ENCODE measurements around the gene VASP. TPM values are rescaled to one million over a fixed set of nuclear protein-coding genes. Genes with fewer than 3 reads are reported as not detected.

Gene VASP
- total and polyA plus RNA-seq, 2 of the 13 experiments (the other 11 are each of a cell fraction or from before 2014, with no cell fraction given) = 41.8 to 67.1 TPM

- TF ChIP-seq THRA (CRISPR knock-in tag; IDR thresholded peaks at IDR 0.05; ENCODE audit: borderline replicate concordance) (peak; percentile 75), ZFP36 (IDR thresholded peaks at IDR 0.05; ENCODE audit: borderline replicate concordance, low read depth, low read length, partially characterized antibody) (no peak), PITX1 (CRISPR knock-in tag; IDR thresholded peaks at IDR 0.05) (peak; percentile 42; the same call in 1 of the 2 replicates), WIZ (CRISPR knock-in tag; IDR thresholded peaks at IDR 0.05) (peak; percentile 93; the same call in 1 of the 2 replicates), HNRNPL (IDR thresholded peaks at IDR 0.05; ENCODE audit: low read depth, low read length) (no peak), HDAC2 (CRISPR knock-in tag; IDR thresholded peaks at IDR 0.05) (peak; percentile 62; the same call in 1 of the 2 replicates), NR3C1 (CRISPR knock-in tag; IDR thresholded peaks at IDR 0.05) (no peak), ZNF7 (CRISPR knock-in tag; IDR thresholded peaks at IDR 0.05) (0 out of 2 replicates have a peak, but pooled peaks have one; percentile 23), SP4 (CRISPR knock-in tag; IDR thresholded peaks at IDR 0.05) (peak; percentile 14), SMAD3 (CRISPR knock-in tag; IDR thresholded peaks at IDR 0.05) (0 out of 2 replicates have a peak, but pooled peaks have one; percentile 33), SATB2 (CRISPR knock-in tag; IDR thresholded peaks at IDR 0.05) (0 out of 2 replicates have a peak, but pooled peaks have one; percentile 67), REPIN1 (CRISPR knock-in tag; IDR thresholded peaks at IDR 0.05; ENCODE audit: borderline replicate concordance, low read depth) (peak; percentile 25; the same call in 1 of the 2 replicates), TOE1 (CRISPR knock-in tag; IDR thresholded peaks at IDR 0.05) (no peak), BATF2 (CRISPR knock-in tag; IDR thresholded peaks at IDR 0.05) (peak; percentile 78; the same call in 1 of the 2 replicates), ZNF256 (CRISPR knock-in tag; conservative IDR thresholded peaks at IDR 0.05) (0 out of 2 replicates have a peak, but pooled peaks have one; percentile 51), ZNF597 (CRISPR knock-in tag; IDR thresholded peaks at IDR 0.05) (no peak), ZNF766 (CRISPR knock-in tag; IDR thresholded peaks at IDR 0.05; ENCODE audit: borderline replicate concordance) (0 out of 2 replicates have a peak, but pooled peaks have one; percentile 42), ATF7-NPFF (CRISPR knock-in tag; IDR thresholded peaks at IDR 0.05; ENCODE audit: low read depth) (peak; percentile 88), ZNF276 (CRISPR knock-in tag; IDR thresholded peaks at IDR 0.05; ENCODE audit: low read depth) (peak; percentile 62; the same call in 1 of the 2 replicates), ZNF558 (CRISPR knock-in tag; IDR thresholded peaks at IDR 0.05; ENCODE audit: borderline replicate concordance) (peak; percentile 72; the same call in 1 of the 2 replicates), SP1 (IDR thresholded peaks at IDR 0.05) (no peak), SP1 (CRISPR knock-in tag; IDR thresholded peaks at IDR 0.05) (peak; percentile 47; the same call in 1 of the 2 replicates), ZNF761 (CRISPR knock-in tag; conservative IDR thresholded peaks at IDR 0.05) (0 out of 2 replicates have a peak, but pooled peaks have one; percentile 40), AHR (CRISPR knock-in tag; IDR thresholded peaks at IDR 0.05) (0 out of 2 replicates have a peak, but pooled peaks have one; percentile 49), ZSCAN30 (CRISPR knock-in tag; IDR thresholded peaks at IDR 0.05) (no peak), MXD1 (CRISPR knock-in tag; IDR thresholded peaks at IDR 0.05) (peak; percentile 93)
These were observed 10.8 kb upstream of the VASP start (continued) for GRCh38 chr19:45496349-45496953.
